Fibroblast of lung (primary cell): ENCODE results near the gene S100Z. TPM values are rescaled to one million over a fixed set of nuclear protein-coding genes. Genes with fewer than 3 reads are reported as not detected.
"Not testable (repeated sequence)": the region's sequence is repeated elsewhere in the genome, so short reads cannot be mapped to it uniquely, and the experiment has no call there.

Experiments
- DNase-seq, 2 donors: peaks; one replicate each; pipeline versions ENCODE4 v3.0.0 to v3.0.0-alpha.2; 2010; ENCODE audit warnings: low read depth in 2 of 2
- H2AFZ ChIP-seq: 2 replicates; pipeline ENCODE4 v1.5.1; 2012; ENCODE audit warnings: low read length, control low read depth, inconsistent platforms
- H3K27ac ChIP-seq: 2 replicates; pipeline ENCODE4 v1.5.1; 2011; ENCODE audit warnings: low read length, control low read depth; ENCODE audit not compliant: insufficient read depth
- H3K27me3 ChIP-seq: 2 replicates; pipeline ENCODE4 v1.5.1; 2011; ENCODE audit warnings: mild to moderate bottlenecking, low read length; ENCODE audit not compliant: control insufficient read depth, insufficient read depth
- H3K36me3 ChIP-seq: 2 replicates; pipeline ENCODE4 v1.5.1; 2011; ENCODE audit warnings: low read length; ENCODE audit not compliant: control insufficient read depth, insufficient read depth
- H3K4me1 ChIP-seq: 2 replicates; pipeline ENCODE4 v1.5.1; 2011; ENCODE audit warnings: low read length; ENCODE audit not compliant: control insufficient read depth, insufficient read depth; ENCODE audit errors: extremely low read depth
- H3K4me2 ChIP-seq: 2 replicates; pipeline ENCODE4 v1.5.1; 2011; ENCODE audit warnings: low read length, control low read depth; ENCODE audit not compliant: insufficient read depth; ENCODE audit errors: extremely low read depth
- H3K4me3 ChIP-seq, 4 experiments: fragments of 200-600 bp in 1 of 4; sonication (generic) in 1 of 4; replicated peaks in 1 of 4; 2 replicates each; pipeline ENCODE4 v1.5.1; 2011 to 2016; ENCODE audit warnings: low read length in 4 of 4, low read depth in 3 of 4, mild to moderate bottlenecking in 3 of 4, control low read depth in 2 of 4, inconsistent platforms in 1 of 4, mixed read lengths in 1 of 4; ENCODE audit not compliant: insufficient read depth in 1 of 4; ENCODE audit errors: control extremely low read depth in 1 of 4
- H3K79me2 ChIP-seq: 2 replicates; pipeline ENCODE4 v1.5.1; 2012; ENCODE audit warnings: mild to moderate bottlenecking, low read length, inconsistent platforms; ENCODE audit not compliant: control insufficient read depth, insufficient read depth
- H3K9ac ChIP-seq: 2 replicates; pipeline ENCODE4 v1.5.1; 2011; ENCODE audit warnings: mild to moderate bottlenecking, low read length, control low read depth; ENCODE audit not compliant: insufficient read depth
- H3K9me3 ChIP-seq: 2 replicates; pipeline ENCODE4 v1.5.1; 2012; ENCODE audit warnings: low read depth, low read length; ENCODE audit not compliant: control insufficient read depth, insufficient read depth
- H4K20me1 ChIP-seq: 2 replicates; pipeline ENCODE4 v1.5.1; 2011; ENCODE audit warnings: low read length; ENCODE audit not compliant: control insufficient read depth, insufficient read depth; ENCODE audit errors: extremely low read depth
- EZH2 ChIP-seq: IDR thresholded peaks from 2 replicates; pipeline ENCODE4 v1.5.1; 2012; ENCODE audit warnings: low read length, control low read depth, mild to moderate bottlenecking; ENCODE audit errors: missing control alignments
- polyA plus RNA-seq, 2 donors: library from polyadenylated mRNA; depleted of rRNA in 1 of 2; stranded (reverse) in 1 of 2; unstranded in 1 of 2; fragments of >200 nt; gene quantifications; 2 replicates each; pipeline ENCODE4 v1.2.1, GENCODE V29; 2011 to 2012; ENCODE audit warnings: missing spikeins in 1 of 2
- total RNA-seq: library from RNA; depleted of rRNA; stranded (reverse); fragments of >200 nt; gene quantifications from 2 replicates; pipeline ENCODE4 v1.2.1, GENCODE V29; 2014
- TF ChIP-seq, protein P1 (sequence below), 2 donors: IDR thresholded peaks in 1 of 2; conservative IDR thresholded peaks in 1 of 2; 1 replicate in 1 of 2; 2 replicates in 1 of 2; pipeline ENCODE4 v1.5.1; 2011 to 2012; ENCODE audit warnings: low read length in 2 of 2, control low read depth in 1 of 2, inconsistent platforms in 1 of 2, low read depth in 1 of 2, mild to moderate bottlenecking in 1 of 2

S100Z gene
- total and polyA plus RNA-seq, 2 donors (not counting 1 experiment from before 2014, with no cell fraction given): not detected

DNA sequence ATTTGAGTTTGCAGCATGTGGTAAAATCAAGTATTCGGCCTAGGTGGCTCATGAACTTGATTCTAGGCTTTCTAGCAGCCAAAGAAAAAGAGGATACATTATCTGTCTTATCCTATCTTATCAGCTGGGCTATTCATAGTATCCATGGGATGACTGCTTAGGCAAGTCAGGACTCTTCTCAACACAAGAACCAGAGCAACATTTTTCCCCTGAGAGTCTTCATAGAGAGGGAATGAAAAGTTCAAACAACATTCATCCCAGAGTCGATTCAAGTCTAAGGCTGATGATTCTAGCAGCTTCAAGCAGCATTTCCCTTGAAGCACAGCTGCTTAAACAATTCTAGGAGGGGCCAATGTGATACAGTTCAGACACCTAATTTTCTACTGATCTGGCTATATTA lies 3.0 kb downstream of the S100Z start:
- no peak overlapping the region for H3K4me2 ChIP-seq
- H3K27me3 ChIP-seq: no peaks in the 10 kb centered on the region
- no peaks in the 10 kb centered on the region for H4K20me1 ChIP-seq
- no peaks in the 10 kb centered on the region for H3K36me3 ChIP-seq
- H3K9me3 ChIP-seq: no peaks in the 10 kb centered on the region
- DNase-seq: no peak
- no peak overlapping the region for H3K9ac ChIP-seq
- no peak overlapping the region for H3K4me3 ChIP-seq
- no peaks in the 10 kb centered on the region for H3K4me1 ChIP-seq
- TF ChIP-seq, protein P1, sequence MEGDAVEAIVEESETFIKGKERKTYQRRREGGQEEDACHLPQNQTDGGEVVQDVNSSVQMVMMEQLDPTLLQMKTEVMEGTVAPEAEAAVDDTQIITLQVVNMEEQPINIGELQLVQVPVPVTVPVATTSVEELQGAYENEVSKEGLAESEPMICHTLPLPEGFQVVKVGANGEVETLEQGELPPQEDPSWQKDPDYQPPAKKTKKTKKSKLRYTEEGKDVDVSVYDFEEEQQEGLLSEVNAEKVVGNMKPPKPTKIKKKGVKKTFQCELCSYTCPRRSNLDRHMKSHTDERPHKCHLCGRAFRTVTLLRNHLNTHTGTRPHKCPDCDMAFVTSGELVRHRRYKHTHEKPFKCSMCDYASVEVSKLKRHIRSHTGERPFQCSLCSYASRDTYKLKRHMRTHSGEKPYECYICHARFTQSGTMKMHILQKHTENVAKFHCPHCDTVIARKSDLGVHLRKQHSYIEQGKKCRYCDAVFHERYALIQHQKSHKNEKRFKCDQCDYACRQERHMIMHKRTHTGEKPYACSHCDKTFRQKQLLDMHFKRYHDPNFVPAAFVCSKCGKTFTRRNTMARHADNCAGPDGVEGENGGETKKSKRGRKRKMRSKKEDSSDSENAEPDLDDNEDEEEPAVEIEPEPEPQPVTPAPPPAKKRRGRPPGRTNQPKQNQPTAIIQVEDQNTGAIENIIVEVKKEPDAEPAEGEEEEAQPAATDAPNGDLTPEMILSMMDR (conservative IDR thresholded peaks at IDR 0.05 in 1 of 2, IDR thresholded peaks at IDR 0.05 in 1 of 2; ENCODE audit: low read depth in 1 of 2, low read length in 2 of 2): no peak
- no peak for TF ChIP-seq EZH2
- no peak overlapping the region for H3K27ac ChIP-seq
- H2AFZ ChIP-seq: no peak overlapping the region
- H3K79me2 ChIP-seq: no peaks in the 10 kb centered on the region

DNA sequence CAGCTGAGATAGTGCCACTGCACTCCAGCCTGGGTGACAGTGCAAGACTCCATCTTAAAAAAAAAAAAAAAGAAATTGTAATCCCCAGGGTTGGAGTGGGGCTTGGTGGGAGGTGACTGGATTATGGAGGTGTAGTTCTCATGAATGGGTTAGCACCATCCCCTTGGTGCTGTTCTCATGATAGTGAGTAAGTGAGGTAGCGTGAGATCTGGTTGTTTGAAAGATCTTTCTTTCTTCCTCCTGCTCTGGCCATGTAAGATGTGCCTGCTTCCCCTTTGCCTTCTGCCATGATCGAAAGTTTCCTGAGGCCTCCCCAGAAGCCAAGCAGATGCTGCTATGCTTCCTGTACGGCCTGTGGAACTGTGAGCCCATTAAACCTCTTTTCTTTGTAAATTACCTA lies 3.9 kb downstream of the S100Z start:
- H3K4me2 ChIP-seq, H3K27ac ChIP-seq, H3K4me3 ChIP-seq, H3K4me1 ChIP-seq, H3K9me3 ChIP-seq, H3K27me3 ChIP-seq, H3K79me2 ChIP-seq, H4K20me1 ChIP-seq, DNase-seq, H3K9ac ChIP-seq, H3K36me3 ChIP-seq, H2AFZ ChIP-seq: not testable (repeated sequence)

DNA sequence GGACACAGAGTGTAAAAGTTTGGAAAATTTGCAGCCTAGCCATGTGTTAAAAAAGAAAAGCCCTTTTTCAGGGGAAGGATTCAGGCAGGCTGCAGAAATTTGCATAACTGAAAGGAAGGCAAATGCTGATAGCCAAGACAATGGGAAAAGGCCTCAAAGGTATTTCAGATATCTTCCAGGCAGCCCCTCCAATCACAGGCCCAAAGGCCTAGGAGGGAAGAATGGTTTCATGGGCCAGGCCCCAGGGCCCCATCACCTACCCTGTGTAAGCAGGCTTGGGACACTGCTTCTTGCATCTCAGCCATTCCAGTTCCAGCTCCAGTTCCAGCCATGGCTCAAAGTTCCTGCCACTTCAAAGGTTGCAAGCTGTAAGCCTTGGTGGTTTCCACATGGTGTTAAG lies 4.8 kb downstream of the S100Z start:
- Histone ChIP-seq H3K27ac (no peak overlapping the region), H2AFZ (no peak overlapping the region), H3K36me3 (no peaks in the 10 kb centered on the region), H3K9me3 (no peaks in the 10 kb centered on the region), H3K9ac (no peak overlapping the region), H3K4me1 (no peaks in the 10 kb centered on the region), H3K4me2 (no peak overlapping the region), H4K20me1 (no peaks in the 10 kb centered on the region), H3K79me2 (no peaks in the 10 kb centered on the region), H3K4me3 (no peak overlapping the region), H3K27me3 (no peaks in the 10 kb centered on the region)
- TF ChIP-seq EZH2: no peak
- TF ChIP-seq, protein P1 (conservative IDR thresholded peaks at IDR 0.05 in 1 of 2, IDR thresholded peaks at IDR 0.05 in 1 of 2; ENCODE audit: low read depth in 1 of 2, low read length in 2 of 2): no peak
- no peak for DNase-seq

DNA sequence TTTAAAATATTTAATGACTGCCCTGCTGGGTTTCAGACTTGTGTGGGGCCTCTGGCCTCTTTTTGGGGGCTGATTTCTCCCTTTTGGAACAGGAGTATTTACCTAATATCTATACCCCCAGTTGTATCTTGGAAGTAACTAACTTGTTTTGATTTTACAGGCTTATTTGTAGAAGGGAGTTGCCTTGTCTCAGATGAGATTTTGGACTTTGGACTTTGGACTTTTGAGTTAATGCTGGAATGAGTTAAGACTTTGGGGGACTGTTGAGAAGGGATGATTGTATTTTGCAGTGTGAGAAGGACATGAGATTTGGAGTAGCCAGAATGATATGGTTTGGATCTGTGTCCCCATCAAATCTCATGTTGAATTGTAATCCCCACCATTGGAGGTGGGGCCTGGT lies 5.7 kb downstream of the S100Z start:
- H3K9me3 ChIP-seq, H4K20me1 ChIP-seq, H3K9ac ChIP-seq, DNase-seq, H3K27ac ChIP-seq, H3K4me3 ChIP-seq, H3K4me1 ChIP-seq, H2AFZ ChIP-seq, H3K27me3 ChIP-seq, H3K79me2 ChIP-seq, H3K36me3 ChIP-seq, H3K4me2 ChIP-seq: not testable (repeated sequence)
